ENCODE data around the gene PNN. TPM values are rescaled to one million over a fixed set of nuclear protein-coding genes. Genes with fewer than 3 reads are reported as not detected.
"Not testable (repeated sequence)": the region's sequence is repeated elsewhere in the genome, so short reads cannot be mapped to it uniquely, and the experiment has no call there.

Gene PNN
- total RNA-seq, result 20.4 TPM

DNA sequence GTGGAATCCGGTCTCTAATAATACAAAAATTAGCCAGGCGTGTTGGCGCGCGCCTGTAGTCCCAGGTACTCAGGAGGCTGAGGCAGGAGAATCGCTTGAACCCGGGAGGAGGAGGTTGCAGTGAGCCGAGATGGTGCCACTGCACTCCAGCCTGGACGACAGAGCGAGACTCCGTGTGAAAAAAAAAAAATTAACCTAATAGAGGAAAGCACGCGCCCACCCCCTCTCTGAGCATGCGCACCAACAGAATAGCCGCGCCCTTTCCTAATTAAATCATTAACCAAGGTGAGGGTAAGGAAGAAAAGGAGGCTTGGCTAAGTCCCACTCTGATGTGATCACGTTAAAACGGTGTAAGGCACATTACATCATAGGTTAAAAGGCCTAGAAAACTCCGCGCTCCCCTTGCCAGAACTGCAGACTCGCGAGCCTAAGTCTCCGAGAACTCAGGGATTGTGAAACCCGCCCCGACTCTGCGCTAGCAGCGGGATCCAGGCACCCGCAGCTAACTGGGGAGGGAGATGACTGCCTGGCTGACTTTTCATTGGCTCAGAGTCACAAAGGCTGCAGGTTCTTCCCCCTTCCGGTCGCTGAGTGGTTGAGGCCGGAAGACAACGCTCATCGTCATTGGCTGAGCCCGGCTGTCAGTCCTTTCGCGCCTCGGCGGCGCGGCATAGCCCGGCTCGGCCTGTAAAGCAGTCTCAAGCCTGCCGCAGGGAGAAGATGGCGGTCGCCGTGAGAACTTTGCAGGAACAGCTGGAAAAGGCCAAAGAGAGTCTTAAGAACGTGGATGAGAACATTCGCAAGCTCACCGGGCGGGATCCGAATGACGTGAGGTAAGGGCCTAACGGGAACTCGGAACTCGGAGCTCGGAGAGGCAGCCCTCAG is at the start of gene PNN:
Gene PNN, plus strand, starts transcription at position 695 of the 885 bp plus-strand sequence. Its CDS starts 26 bp downstream, at position 721.
- peak within 1 kb of the TSS; percentile 97 to 99 (median 98) for H3K9ac ChIP-seq (ENCODE audit: low read depth in 1 of 3, low read length in 3 of 3)
- H3K4me3 ChIP-seq (ENCODE audit: low read length in 3 of 3), result peak within 1 kb of the TSS; percentile 89 to 98 (median 98)
- H3K4me1 ChIP-seq (ENCODE audit: control insufficient read depth in 3 of 3, insufficient read depth in 3 of 3, low read length in 3 of 3), result peaks cover 13 to 21% (median 20%) of the 10 kb centered on the region in 3 donors
- H3K27ac ChIP-seq (ENCODE audit: low read depth, low read length), result peak within 1 kb of the TSS; percentile 91
- no peaks in the 10 kb centered on the region for H3K9me3 ChIP-seq (ENCODE audit: control insufficient read depth in 3 of 3, low read length in 3 of 3)
- H3K36me3 ChIP-seq (ENCODE audit: control insufficient read depth in 3 of 3, insufficient read depth in 3 of 3, low read length in 3 of 3), result peaks cover 27 to 31% (median 28%) of the 10 kb centered on the region in 3 donors
- no peaks in the 10 kb centered on the region for H3K27me3 ChIP-seq (ENCODE audit: control insufficient read depth in 3 of 3, insufficient read depth in 3 of 3, low read length in 3 of 3)

DNA sequence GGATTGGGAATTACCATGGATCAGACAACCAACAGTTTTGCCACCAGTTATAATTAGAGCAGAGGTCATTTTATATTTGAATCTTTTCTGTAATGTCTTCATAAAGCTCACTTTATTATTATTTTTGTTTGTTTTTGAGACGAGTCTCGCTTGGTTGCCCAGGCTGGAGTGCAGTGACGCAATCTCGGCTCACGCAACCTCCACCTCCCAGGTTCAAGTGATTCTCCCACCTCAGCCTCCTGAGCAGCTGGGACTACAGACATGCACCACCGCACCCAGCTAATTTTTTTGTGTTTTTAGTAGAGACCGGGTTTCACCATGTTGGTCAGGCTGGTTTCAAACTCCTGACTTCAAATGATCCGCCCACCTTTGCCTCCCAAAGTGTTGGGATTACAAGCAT is 37.2 kb upstream of the PNN start:
- not testable (repeated sequence) for H3K4me3 ChIP-seq (ENCODE audit: low read length in 3 of 3); H3K4me1 ChIP-seq (ENCODE audit: control insufficient read depth in 3 of 3, insufficient read depth in 3 of 3, low read length in 3 of 3); H3K27me3 ChIP-seq (ENCODE audit: control insufficient read depth in 3 of 3, insufficient read depth in 3 of 3, low read length in 3 of 3); H3K27ac ChIP-seq (ENCODE audit: low read depth, low read length); H3K9ac ChIP-seq (ENCODE audit: low read depth in 1 of 3, low read length in 3 of 3); H3K9me3 ChIP-seq (ENCODE audit: control insufficient read depth in 3 of 3, low read length in 3 of 3)
- peaks cover 11 to 38% (median 22%) of the 10 kb centered on the region in 3 donors for H3K36me3 ChIP-seq (ENCODE audit: control insufficient read depth in 3 of 3, insufficient read depth in 3 of 3, low read length in 3 of 3)

GRCh38 chr14:39138440-39138839 is 36.6 kb upstream of the PNN start:
- H3K9me3 ChIP-seq (ENCODE audit: control insufficient read depth in 3 of 3, low read length in 3 of 3), result no peaks in the 10 kb centered on the region
- no peak overlapping the region for H3K4me3 ChIP-seq (ENCODE audit: low read length in 3 of 3)
- H3K4me1 ChIP-seq (ENCODE audit: control insufficient read depth in 3 of 3, insufficient read depth in 3 of 3, low read length in 3 of 3), result no peaks in the 10 kb centered on the region
- H3K27ac ChIP-seq (ENCODE audit: low read depth, low read length), result no peak overlapping the region
- peaks cover 11 to 38% (median 22%) of the 10 kb centered on the region in 3 donors for H3K36me3 ChIP-seq (ENCODE audit: control insufficient read depth in 3 of 3, insufficient read depth in 3 of 3, low read length in 3 of 3)
- H3K27me3 ChIP-seq (ENCODE audit: control insufficient read depth in 3 of 3, insufficient read depth in 3 of 3, low read length in 3 of 3), result no peaks in the 10 kb centered on the region
- H3K9ac ChIP-seq (ENCODE audit: low read depth in 1 of 3, low read length in 3 of 3), result no peak overlapping the region

DNA sequence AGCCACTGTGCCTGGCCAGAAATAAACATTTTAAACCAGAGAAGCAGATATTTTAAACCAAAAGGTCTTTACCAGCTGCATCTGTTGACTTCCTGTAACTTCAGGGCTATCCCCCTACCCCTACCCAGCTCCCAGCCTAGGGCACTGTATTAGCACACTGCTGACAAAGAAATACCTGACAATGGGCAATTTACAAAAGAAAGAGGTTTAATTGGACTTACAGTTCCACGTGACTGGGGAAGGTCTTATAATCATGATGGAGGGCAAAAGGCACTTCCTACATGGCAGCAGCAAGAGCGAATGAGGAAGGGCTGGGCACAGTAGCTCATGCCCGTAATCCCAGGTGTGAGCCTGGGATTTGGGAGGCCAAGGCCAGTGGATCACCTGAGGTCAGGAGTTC is 34.9 kb upstream of the PNN start:
- H3K27me3 ChIP-seq (ENCODE audit: control insufficient read depth in 3 of 3, insufficient read depth in 3 of 3, low read length in 3 of 3), result no peaks in the 10 kb centered on the region

DNA sequence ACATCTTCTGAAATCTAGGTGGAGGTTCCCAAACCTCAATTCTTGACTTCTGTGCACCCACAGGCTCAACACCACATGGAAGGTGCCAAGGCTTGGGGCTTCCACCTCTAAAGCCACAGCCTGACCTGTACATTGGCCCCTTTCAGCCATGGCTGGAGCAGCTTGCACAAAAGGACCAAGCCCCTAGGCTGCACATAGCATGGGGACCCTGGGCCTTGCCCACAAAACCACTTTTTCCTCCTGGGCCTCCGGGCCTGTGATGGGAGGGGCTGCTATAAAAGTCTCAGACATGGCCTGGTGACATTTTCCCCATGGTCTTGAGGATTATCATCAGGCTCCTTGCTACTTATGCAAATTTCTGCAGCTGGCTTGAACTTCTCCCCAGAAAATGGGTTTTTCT is 33.4 kb upstream of the PNN start:
- not testable (repeated sequence) for H3K27me3 ChIP-seq (ENCODE audit: control insufficient read depth in 3 of 3, insufficient read depth in 3 of 3, low read length in 3 of 3); H3K9me3 ChIP-seq (ENCODE audit: control insufficient read depth in 3 of 3, low read length in 3 of 3); H3K27ac ChIP-seq (ENCODE audit: low read depth, low read length); H3K4me1 ChIP-seq (ENCODE audit: control insufficient read depth in 3 of 3, insufficient read depth in 3 of 3, low read length in 3 of 3); H3K9ac ChIP-seq (ENCODE audit: low read depth in 1 of 3, low read length in 3 of 3); H3K4me3 ChIP-seq (ENCODE audit: low read length in 3 of 3)
- peaks cover 6 to 14% (median 14%) of the 10 kb centered on the region in 3 donors for H3K36me3 ChIP-seq (ENCODE audit: control insufficient read depth in 3 of 3, insufficient read depth in 3 of 3, low read length in 3 of 3)

More for the DNA sequence above, 34.9 kb upstream of the PNN start:
- Histone ChIP-seq H3K9ac (ENCODE audit: low read depth in 1 of 3, low read length in 3 of 3) (no peak overlapping the region), H3K4me1 (ENCODE audit: control insufficient read depth in 3 of 3, insufficient read depth in 3 of 3, low read length in 3 of 3) (no peaks in the 10 kb centered on the region), H3K9me3 (ENCODE audit: control insufficient read depth in 3 of 3, low read length in 3 of 3) (no peaks in the 10 kb centered on the region), H3K36me3 (ENCODE audit: control insufficient read depth in 3 of 3, insufficient read depth in 3 of 3, low read length in 3 of 3) (peaks cover 8 to 22% (median 19%) of the 10 kb centered on the region in 3 donors), H3K27ac (ENCODE audit: low read depth, low read length) (no peak overlapping the region), H3K4me3 (ENCODE audit: low read length in 3 of 3) (no peak overlapping the region)

GRCh38 chr14:39143226-39143625 is 31.8 kb upstream of the PNN start:
- H3K4me1 ChIP-seq (ENCODE audit: control insufficient read depth in 3 of 3, insufficient read depth in 3 of 3, low read length in 3 of 3); H3K4me3 ChIP-seq (ENCODE audit: low read length in 3 of 3); H3K27ac ChIP-seq (ENCODE audit: low read depth, low read length); H3K9me3 ChIP-seq (ENCODE audit: control insufficient read depth in 3 of 3, low read length in 3 of 3); H3K27me3 ChIP-seq (ENCODE audit: control insufficient read depth in 3 of 3, insufficient read depth in 3 of 3, low read length in 3 of 3); H3K9ac ChIP-seq (ENCODE audit: low read depth in 1 of 3, low read length in 3 of 3): not testable (repeated sequence)
- H3K36me3 ChIP-seq (ENCODE audit: control insufficient read depth in 3 of 3, insufficient read depth in 3 of 3, low read length in 3 of 3), result peaks cover 2 to 15% (median 9%) of the 10 kb centered on the region in 3 donors

DNA sequence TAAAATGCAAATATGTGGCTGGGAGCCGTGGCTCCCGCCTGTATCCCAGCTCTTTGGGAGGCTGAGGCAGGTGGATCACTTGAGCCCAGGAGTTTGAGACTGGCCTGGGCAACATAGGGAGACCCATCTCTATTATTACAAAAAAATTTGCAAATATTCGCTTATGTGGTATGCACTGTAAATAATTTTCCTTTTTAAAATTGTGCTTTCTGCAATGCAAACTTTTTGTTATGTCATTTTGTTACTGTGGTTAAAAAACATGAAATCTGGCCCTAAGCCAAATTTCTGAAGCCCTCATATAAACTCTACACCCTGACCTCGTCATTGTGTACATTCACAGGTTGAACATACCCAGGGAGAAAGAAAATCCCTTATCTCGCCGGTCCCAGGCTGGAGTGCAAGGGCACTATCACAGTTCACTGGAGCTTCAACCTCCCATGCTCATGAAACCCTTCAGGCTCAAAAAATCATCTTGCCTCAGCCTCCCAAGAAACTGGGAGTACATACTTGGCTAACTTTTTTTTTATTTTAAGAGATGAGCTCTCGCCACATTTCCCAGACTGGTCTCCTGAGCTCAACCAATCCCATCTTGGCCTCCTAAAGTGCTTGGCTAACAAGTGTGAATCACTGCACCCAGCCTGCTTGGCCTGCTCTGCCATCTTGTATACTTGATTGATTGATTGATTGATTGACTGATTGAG is 29.6 kb upstream of the PNN start:
- H3K36me3 ChIP-seq (ENCODE audit: control insufficient read depth in 3 of 3, insufficient read depth in 3 of 3, low read length in 3 of 3), result peaks cover 5 to 21% (median 16%) of the 10 kb centered on the region in 3 donors
- H3K9me3 ChIP-seq (ENCODE audit: control insufficient read depth in 3 of 3, low read length in 3 of 3), result no peaks in the 10 kb centered on the region
- H3K27me3 ChIP-seq (ENCODE audit: control insufficient read depth in 3 of 3, insufficient read depth in 3 of 3, low read length in 3 of 3), result no peaks in the 10 kb centered on the region

DNA sequence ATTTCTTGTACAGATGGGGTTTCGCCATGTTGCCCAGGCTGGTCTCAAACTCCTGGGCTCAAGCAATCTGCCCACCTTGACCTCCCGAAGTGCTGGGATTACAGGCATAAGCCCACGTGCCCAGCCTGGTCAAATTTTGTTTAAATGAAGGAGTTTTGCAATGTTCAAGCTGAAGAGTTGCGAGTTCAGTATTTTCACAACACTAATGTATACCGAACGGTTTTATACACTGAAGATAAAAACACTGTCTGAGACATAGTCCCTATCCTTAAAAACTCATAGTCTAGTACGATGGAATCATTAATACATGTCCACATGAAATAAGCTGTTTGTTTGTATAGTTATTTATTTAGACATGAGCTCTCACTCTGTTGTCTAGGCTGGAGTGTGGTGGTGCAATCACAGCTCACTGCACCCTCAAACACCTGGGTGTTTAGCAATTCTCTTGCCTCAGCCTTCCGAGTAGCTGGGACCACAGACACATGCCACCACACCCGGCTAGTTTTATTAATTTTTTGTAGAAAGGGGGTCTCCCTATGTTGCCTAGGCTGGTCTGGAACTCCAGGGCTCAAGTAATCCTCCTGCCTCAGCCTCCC is 20.4 kb upstream of the PNN start:
- Histone ChIP-seq H3K27me3 (ENCODE audit: control insufficient read depth in 3 of 3, insufficient read depth in 3 of 3, low read length in 3 of 3) (no peaks in the 10 kb centered on the region), H3K27ac (ENCODE audit: low read depth, low read length) (no peak overlapping the region), H3K4me3 (ENCODE audit: low read length in 3 of 3) (no peak overlapping the region), H3K9me3 (ENCODE audit: control insufficient read depth in 3 of 3, low read length in 3 of 3) (no peaks in the 10 kb centered on the region), H3K4me1 (ENCODE audit: control insufficient read depth in 3 of 3, insufficient read depth in 3 of 3, low read length in 3 of 3) (no peaks in the 10 kb centered on the region), H3K9ac (ENCODE audit: low read depth in 1 of 3, low read length in 3 of 3) (no peak overlapping the region), H3K36me3 (ENCODE audit: control insufficient read depth in 3 of 3, insufficient read depth in 3 of 3, low read length in 3 of 3) (peaks cover 16 to 53% (median 35%) of the 10 kb centered on the region in 3 donors)

More for the DNA sequence above, 29.6 kb upstream of the PNN start:
- Histone ChIP-seq H3K27ac (ENCODE audit: low read depth, low read length) (no peak overlapping the region), H3K9ac (ENCODE audit: low read depth in 1 of 3, low read length in 3 of 3) (no peak overlapping the region), H3K4me3 (ENCODE audit: low read length in 3 of 3) (no peak overlapping the region), H3K4me1 (ENCODE audit: control insufficient read depth in 3 of 3, insufficient read depth in 3 of 3, low read length in 3 of 3) (no peaks in the 10 kb centered on the region)

GRCh38 chr14:39157491-39157890 is 17.6 kb upstream of the PNN start:
- Histone ChIP-seq H3K4me1 (ENCODE audit: control insufficient read depth in 3 of 3, insufficient read depth in 3 of 3, low read length in 3 of 3) (no peaks in the 10 kb centered on the region), H3K36me3 (ENCODE audit: control insufficient read depth in 3 of 3, insufficient read depth in 3 of 3, low read length in 3 of 3) (peaks cover 12 to 47% (median 40%) of the 10 kb centered on the region in 3 donors), H3K9me3 (ENCODE audit: control insufficient read depth in 3 of 3, low read length in 3 of 3) (no peaks in the 10 kb centered on the region), H3K9ac (ENCODE audit: low read depth in 1 of 3, low read length in 3 of 3) (no peak overlapping the region), H3K27ac (ENCODE audit: low read depth, low read length) (no peak overlapping the region), H3K27me3 (ENCODE audit: control insufficient read depth in 3 of 3, insufficient read depth in 3 of 3, low read length in 3 of 3) (no peaks in the 10 kb centered on the region), H3K4me3 (ENCODE audit: low read length in 3 of 3) (no peak overlapping the region)
